ENCODE measurements around the gene CHRNA3. TPM values are rescaled to one million over a fixed set of nuclear protein-coding genes. Genes with fewer than 3 reads are reported as not detected.

Gene CHRNA3
- polyA plus RNA-seq, 1 donor (not counting 4 experiments of a cell fraction or from before 2014, with no cell fraction given), result not detected

GRCh38 chr15:78663703-78664102, 42.9 kb upstream of the CHRNA3 start:
- no peaks in the 10 kb centered on the region for H3K9me3 ChIP-seq (ENCODE audit: control insufficient read depth, low read depth, low read length)
- no peaks in the 10 kb centered on the region for H4K20me1 ChIP-seq (ENCODE audit: control insufficient read depth, extremely low read depth, insufficient read depth, low read length)
- no peak overlapping the region for H3K27ac ChIP-seq (ENCODE audit: control insufficient read depth, insufficient read depth, low read length)
- H3K9ac ChIP-seq (ENCODE audit: control insufficient read depth, extremely low read depth, insufficient read depth, low read length), result no peak overlapping the region
- no peak overlapping the region for H3K4me3 ChIP-seq (ENCODE audit: control insufficient read depth in 2 of 3, extremely low read depth in 1 of 3, insufficient read depth in 2 of 3, low read depth in 1 of 3, low read length in 3 of 3)
- FAIRE-seq, result no peak
- no peaks in the 10 kb centered on the region for H3K4me1 ChIP-seq (ENCODE audit: control insufficient read depth, extremely low read depth, insufficient read depth, low read length)
- no peak overlapping the region for H2AFZ ChIP-seq (ENCODE audit: control insufficient read depth, low read length)
- no peaks in the 10 kb centered on the region for H3K27me3 ChIP-seq (ENCODE audit: control insufficient read depth, extremely low read depth, insufficient read depth, low read length)
- no peaks in the 10 kb centered on the region for H3K9me1 ChIP-seq (ENCODE audit: control insufficient read depth, extremely low read depth, insufficient read depth, low read length)
- dilution Hi-C loops (cut with MboI; ENCODE audit: extremely low pct_ligation_motif_present, low sequenced_read_pairs), result no loop called here
- no peak for DNase-seq (ENCODE audit: low read depth, low spot score)
- TF ChIP-seq CTCF (optimal IDR thresholded peaks at IDR 0.05 in 1 of 3, IDR thresholded peaks at IDR 0.05 in 1 of 3, conservative IDR thresholded peaks at IDR 0.05 in 1 of 3; ENCODE audit: extremely low read depth in 1 of 3, insufficient read depth in 2 of 3, low read length in 3 of 3), result no peak
- TF ChIP-seq EZH2 (IDR thresholded peaks at IDR 0.05; ENCODE audit: low read length), result no peak
- no peaks in the 10 kb centered on the region for H3K36me3 ChIP-seq (ENCODE audit: control insufficient read depth in 2 of 2, extremely low read depth in 1 of 2, insufficient read depth in 2 of 2, low read length in 2 of 2)
- no peaks in the 10 kb centered on the region for H3K79me2 ChIP-seq (ENCODE audit: control insufficient read depth, insufficient read depth, low read length)
- H3K4me2 ChIP-seq (ENCODE audit: control insufficient read depth, extremely low read depth, insufficient read depth, low read depth, low read length), result no peak overlapping the region

- Histone ChIP-seq H2AFZ (ENCODE audit: control insufficient read depth, low read length) (no peak overlapping the region), H3K79me2 (ENCODE audit: control insufficient read depth, insufficient read depth, low read length) (no peaks in the 10 kb centered on the region), H3K9me1 (ENCODE audit: control insufficient read depth, extremely low read depth, insufficient read depth, low read length) (no peaks in the 10 kb centered on the region), H3K36me3 (ENCODE audit: control insufficient read depth in 2 of 2, extremely low read depth in 1 of 2, insufficient read depth in 2 of 2, low read length in 2 of 2) (no peaks in the 10 kb centered on the region), H3K4me3 (ENCODE audit: control insufficient read depth in 2 of 3, extremely low read depth in 1 of 3, insufficient read depth in 2 of 3, low read depth in 1 of 3, low read length in 3 of 3) (no peak overlapping the region), H3K4me2 (ENCODE audit: control insufficient read depth, extremely low read depth, insufficient read depth, low read depth, low read length) (no peak overlapping the region), H3K27ac (ENCODE audit: control insufficient read depth, insufficient read depth, low read length) (no peak overlapping the region), H4K20me1 (ENCODE audit: control insufficient read depth, extremely low read depth, insufficient read depth, low read length) (no peaks in the 10 kb centered on the region), H3K9me3 (ENCODE audit: control insufficient read depth, low read depth, low read length) (no peaks in the 10 kb centered on the region), H3K9ac (ENCODE audit: control insufficient read depth, extremely low read depth, insufficient read depth, low read length) (no peak overlapping the region), H3K4me1 (ENCODE audit: control insufficient read depth, extremely low read depth, insufficient read depth, low read length) (no peaks in the 10 kb centered on the region), H3K27me3 (ENCODE audit: control insufficient read depth, extremely low read depth, insufficient read depth, low read length) (no peaks in the 10 kb centered on the region)
- no peak for TF ChIP-seq CTCF (optimal IDR thresholded peaks at IDR 0.05 in 1 of 3, IDR thresholded peaks at IDR 0.05 in 1 of 3, conservative IDR thresholded peaks at IDR 0.05 in 1 of 3; ENCODE audit: extremely low read depth in 1 of 3, insufficient read depth in 2 of 3, low read length in 3 of 3)
- TF ChIP-seq EZH2 (IDR thresholded peaks at IDR 0.05; ENCODE audit: low read length), result no peak
- no peak for DNase-seq (ENCODE audit: low read depth, low spot score)
- no peak for FAIRE-seq
- dilution Hi-C loops (cut with MboI; ENCODE audit: extremely low pct_ligation_motif_present, low sequenced_read_pairs), result no loop called here
Measured at GRCh38 chr15:78662028-78662427, 41.2 kb upstream of the CHRNA3 start.

Data from keratinocyte (primary cell).